B cell (primary cell): ENCODE results near the gene SMARCA4. TPM values are rescaled to one million over a fixed set of nuclear protein-coding genes. Genes with fewer than 3 reads are reported as not detected.

ENCODE experiments used
- ATAC-seq: fragments of 200-7000 bp; cut with Tn5 transposase; one replicate; pipeline ENCODE4 v1.10.0; 2021; ENCODE audit warnings: low read depth, mild to moderate bottlenecking, moderate number of reproducible peaks, moderate library complexity
- CTCF ChIA-PET: fragments of 350-600 bp; sonication (Branson Sonifier 250); formaldehyde crosslinking; loops from one replicate; lab custom pipeline; 2021; ENCODE audit warnings: antibody characterized with exemption, inconsistent platforms; lab: Charles Lee
- POLR2A ChIA-PET: fragments of 350-600 bp; sonication (Branson Sonifier 250); formaldehyde crosslinking; loops from one replicate; lab custom pipeline; 2021; ENCODE audit warnings: antibody characterized with exemption; lab: Charles Lee
- DNase-seq: peaks from one replicate; pipeline ENCODE4 v3.0.0; 2013
- H2AFZ ChIP-seq: 2 replicates; pipeline ENCODE4 v1.6.1; 2012; ENCODE audit warnings: mild to moderate bottlenecking, low read depth, low read length; ENCODE audit not compliant: insufficient read depth, poor library complexity, severe bottlenecking
- H3K27ac ChIP-seq, 2 donors: 1 replicate in 1 of 2; 2 replicates in 1 of 2; pipeline ENCODE4 v1.5.1; 2012 to 2013; ENCODE audit warnings: low read length in 2 of 2, mild to moderate bottlenecking in 2 of 2, moderate library complexity in 1 of 2
- H3K27me3 ChIP-seq, 4 experiments: fragments of 200-600 bp in 1 of 4; sonication (generic) in 1 of 4; replicated peaks in 1 of 4; 1 replicate in 2 of 4; 2 replicates in 2 of 4; pipeline versions ENCODE4 v1.6.1 to v1.7.0; 2013 to 2016; ENCODE audit warnings: low read length in 3 of 4, mild to moderate bottlenecking in 2 of 4, mixed read lengths in 1 of 4, moderate library complexity in 1 of 4; ENCODE audit not compliant: insufficient read depth in 4 of 4, control insufficient read depth in 3 of 4; ENCODE audit errors: control extremely low read depth in 1 of 4
- H3K36me3 ChIP-seq, 2 experiments: replicated peaks in 1 of 2; 1 replicate in 1 of 2; 2 replicates in 1 of 2; pipeline versions ENCODE4 v1.6.1 to v1.7.1; 2013; ENCODE audit warnings: low read length in 1 of 2; ENCODE audit not compliant: insufficient read depth in 2 of 2, control insufficient read depth in 1 of 2; ENCODE audit errors: control extremely low read depth in 1 of 2, extremely low read depth in 1 of 2
- H3K4me1 ChIP-seq, 2 donors: fragments of 200-600 bp in 1 of 2; sonication (generic) in 1 of 2; 1 replicate in 1 of 2; 2 replicates in 1 of 2; pipeline versions ENCODE4 v1.5.1 to v1.6.1; 2013 to 2017; ENCODE audit warnings: low read length in 2 of 2; ENCODE audit not compliant: control insufficient read depth in 2 of 2, insufficient read depth in 2 of 2
- H3K4me2 ChIP-seq: replicated peaks from 2 replicates; pipeline ENCODE3; 2012; ENCODE audit warnings: mild to moderate bottlenecking, low read depth, low read length; ENCODE audit not compliant: poor library complexity, severe bottlenecking
- H3K4me3 ChIP-seq, 5 experiments: fragments of 200-600 bp in 1 of 5; sonication (generic) in 1 of 5; 1 replicate in 3 of 5; 2 replicates in 2 of 5; pipeline versions ENCODE4 v1.5.1 to v1.7.0; 2011 to 2016; ENCODE audit warnings: low read length in 4 of 5, mild to moderate bottlenecking in 4 of 5, low read depth in 2 of 5, control low read depth in 1 of 5, moderate library complexity in 1 of 5; ENCODE audit not compliant: insufficient read depth in 1 of 5; ENCODE audit errors: control extremely low read depth in 1 of 5, extremely low read depth in 1 of 5
- H3K79me2 ChIP-seq: fragments of 200-600 bp; sonication (generic); one replicate; pipeline ENCODE4 v1.6.0; 2016; ENCODE audit warnings: low read length; ENCODE audit not compliant: control insufficient read depth, insufficient read depth
- H3K9ac ChIP-seq: fragments of 200-600 bp; sonication (generic); 2 replicates; pipeline ENCODE4 v1.6.1; 2017; ENCODE audit warnings: mild to moderate bottlenecking, low read length, moderate library complexity
- H3K9me3 ChIP-seq, 3 donors: one replicate each; pipeline versions ENCODE4 v1.6.1 to v1.7.1; 2013; ENCODE audit warnings: low read length in 2 of 3; ENCODE audit not compliant: control insufficient read depth in 2 of 3, insufficient read depth in 1 of 3; ENCODE audit errors: control extremely low read depth in 1 of 3
- H4K20me1 ChIP-seq: 2 replicates; pipeline ENCODE4 v1.6.0; 2012; ENCODE audit warnings: mild to moderate bottlenecking, low read length; ENCODE audit not compliant: insufficient read depth, control insufficient read depth, poor library complexity, severe bottlenecking
- H3K27ac Mint-ChIP-seq: one replicate; pipeline ENCODE4 v1.8.0; 2021; ENCODE audit warnings: mixed read lengths
- H3K27me3 Mint-ChIP-seq: one replicate; pipeline ENCODE4 v1.8.0; 2021; ENCODE audit warnings: mixed read lengths
- H3K4me1 Mint-ChIP-seq: one replicate; pipeline ENCODE4 v1.8.0; 2021; ENCODE audit warnings: mixed read lengths
- H3K4me3 Mint-ChIP-seq: one replicate; pipeline ENCODE4 v1.8.0; 2021; ENCODE audit warnings: mixed read lengths
- H3K9me3 Mint-ChIP-seq: one replicate; pipeline ENCODE4 v1.8.0; 2022; ENCODE audit warnings: mixed read lengths; ENCODE audit not compliant: insufficient read depth
- EZH2 ChIP-seq: IDR thresholded peaks from 2 replicates; pipeline ENCODE4 v1.6.1; 2012; ENCODE audit warnings: borderline replicate concordance, low read depth, mild to moderate bottlenecking, moderate library complexity, low read length; ENCODE audit not compliant: insufficient read depth, poor library complexity, severe bottlenecking
- WGBS: methylation state at CpG from one replicate; pipeline ENCODE4 v1.1.5; 2013; ENCODE audit warnings: missing lambda C conversion rate; ENCODE audit not compliant: insufficient coverage; 5-methylcytosine and 5-hydroxymethylcytosine counted together
- intact Hi-C: fragments of 100-400 bp; cut with micrococcal nuclease; formaldehyde crosslinking; loops from one replicate; pipeline ENCODE4 v1.10.0; 2022
- polyA plus RNA-seq: library from polyadenylated mRNA; depleted of rRNA; stranded (reverse); fragments of >200 nt; gene quantifications from 2 replicates; pipeline ENCODE4 v1.2.3, GENCODE V29; 2012
- total RNA-seq, 2 donors: library from RNA; stranded (reverse); fragments of 120-200 nt in 1 of 2; gene quantifications; 1 replicate in 1 of 2; 2 replicates in 1 of 2; pipeline versions ENCODE4 v1.2.3 to v1.2.4, GENCODE V29; 2013 to 2022
- TF ChIP-seq, protein P1 (sequence below): fragments of 200-600 bp; IDR thresholded peaks from one replicate; pipeline ENCODE4 v1.8.0; 2022; ENCODE audit warnings: antibody characterized with exemption, mild to moderate bottlenecking

SMARCA4 gene
- total and polyA plus RNA-seq, 2 donors (not counting 1 experiment from before 2014, with no cell fraction given): 49.7 to 82.3 TPM

DNA sequence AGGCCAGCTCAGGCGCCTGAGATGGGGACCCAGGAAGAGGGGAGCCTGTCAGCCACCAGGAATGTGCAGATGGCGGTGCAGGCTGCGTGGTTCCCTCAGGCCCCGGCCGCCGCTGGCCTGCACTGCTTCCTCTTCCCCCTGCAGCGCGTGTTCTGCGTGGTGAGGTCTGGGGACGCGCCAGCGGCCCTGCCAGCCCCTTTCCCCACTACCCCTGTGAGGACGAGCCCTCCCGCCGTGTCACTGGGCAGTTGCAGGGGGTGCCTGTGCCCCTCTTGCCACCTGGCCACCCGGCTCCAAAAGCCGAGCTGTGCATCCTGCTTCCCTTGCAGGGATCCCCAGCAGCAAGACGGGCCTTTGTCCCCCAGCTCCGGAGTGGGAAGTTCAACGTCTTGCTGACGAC is 58.4 kb downstream of the SMARCA4 start:
- no peaks in the 10 kb centered on the region for H3K4me1 Mint-ChIP-seq
- peaks cover 4% of the 10 kb centered on the region for H3K79me2 ChIP-seq
- WGBS: 96% methylated on average over 20 of the region's 21 CpGs
- ChIA-PET POLR2A (no interaction called here), CTCF (no interaction called here)
- intact Hi-C loops: no loop called here
- peaks cover 6% of the 10 kb centered on the region for H4K20me1 ChIP-seq
- no peak overlapping the region for H3K4me3 ChIP-seq
- no peak overlapping the region for H3K27ac ChIP-seq
- H3K27ac Mint-ChIP-seq: no peak overlapping the region
- no peak for ATAC-seq
- H3K9ac ChIP-seq: no peak overlapping the region
- H3K9me3 ChIP-seq: no peaks in the 10 kb centered on the region
- no peak overlapping the region for H2AFZ ChIP-seq
- no peaks in the 10 kb centered on the region for H3K27me3 Mint-ChIP-seq
- no peaks in the 10 kb centered on the region for H3K9me3 Mint-ChIP-seq
- DNase-seq: no peak
- peaks cover 0 to 80% of the 10 kb centered on the region in 2 experiments for H3K36me3 ChIP-seq
- no peaks in the 10 kb centered on the region for H3K27me3 ChIP-seq
- no peak overlapping the region for H3K4me3 Mint-ChIP-seq
- H3K4me1 ChIP-seq: no peaks in the 10 kb centered on the region
- H3K4me2 ChIP-seq: no peak overlapping the region
- TF ChIP-seq, protein P1, sequence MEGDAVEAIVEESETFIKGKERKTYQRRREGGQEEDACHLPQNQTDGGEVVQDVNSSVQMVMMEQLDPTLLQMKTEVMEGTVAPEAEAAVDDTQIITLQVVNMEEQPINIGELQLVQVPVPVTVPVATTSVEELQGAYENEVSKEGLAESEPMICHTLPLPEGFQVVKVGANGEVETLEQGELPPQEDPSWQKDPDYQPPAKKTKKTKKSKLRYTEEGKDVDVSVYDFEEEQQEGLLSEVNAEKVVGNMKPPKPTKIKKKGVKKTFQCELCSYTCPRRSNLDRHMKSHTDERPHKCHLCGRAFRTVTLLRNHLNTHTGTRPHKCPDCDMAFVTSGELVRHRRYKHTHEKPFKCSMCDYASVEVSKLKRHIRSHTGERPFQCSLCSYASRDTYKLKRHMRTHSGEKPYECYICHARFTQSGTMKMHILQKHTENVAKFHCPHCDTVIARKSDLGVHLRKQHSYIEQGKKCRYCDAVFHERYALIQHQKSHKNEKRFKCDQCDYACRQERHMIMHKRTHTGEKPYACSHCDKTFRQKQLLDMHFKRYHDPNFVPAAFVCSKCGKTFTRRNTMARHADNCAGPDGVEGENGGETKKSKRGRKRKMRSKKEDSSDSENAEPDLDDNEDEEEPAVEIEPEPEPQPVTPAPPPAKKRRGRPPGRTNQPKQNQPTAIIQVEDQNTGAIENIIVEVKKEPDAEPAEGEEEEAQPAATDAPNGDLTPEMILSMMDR: no peak
- no peak for TF ChIP-seq EZH2

- no peak overlapping the region for H3K4me2 ChIP-seq
- no peaks in the 10 kb centered on the region for H3K9me3 ChIP-seq
- H3K4me1 ChIP-seq: no peaks in the 10 kb centered on the region
- ChIA-PET CTCF (interaction anchor here (1.1 kb wide), 1 partner anchor 84 kb away, joined by 3 read pairs; no protein-coding TSS in a partner anchor), POLR2A (no interaction called here)
- H2AFZ ChIP-seq: no peak overlapping the region
- no peaks in the 10 kb centered on the region for H3K9me3 Mint-ChIP-seq
- H3K9ac ChIP-seq: no peak overlapping the region
- H3K79me2 ChIP-seq: peaks cover 4% of the 10 kb centered on the region
- no peaks in the 10 kb centered on the region for H3K27me3 Mint-ChIP-seq
- H3K4me1 Mint-ChIP-seq: no peaks in the 10 kb centered on the region
- H3K27ac ChIP-seq: no peak overlapping the region
- H3K4me3 Mint-ChIP-seq: no peak overlapping the region
- H3K36me3 ChIP-seq: peaks cover 0 to 80% of the 10 kb centered on the region in 2 experiments
- no peak overlapping the region for H3K27ac Mint-ChIP-seq
- H3K4me3 ChIP-seq: no peak overlapping the region
- peaks cover 6% of the 10 kb centered on the region for H4K20me1 ChIP-seq
- H3K27me3 ChIP-seq: no peaks in the 10 kb centered on the region
- 98% methylated on average over 7 of the region's 8 CpGs for WGBS
- DNase-seq: no peak
- TF ChIP-seq, protein P1: no peak
- no peak for TF ChIP-seq EZH2
- intact Hi-C loops: no loop called here
- no peak for ATAC-seq
Measured at GRCh38 chr19:11019824-11020223, 59.0 kb downstream of the SMARCA4 start.
